PC-9 (cell line): ENCODE results near the gene IFT122. TPM values are rescaled to one million over a fixed set of nuclear protein-coding genes. Genes with fewer than 3 reads are reported as not detected.
"Not testable (repeated sequence)": the region's sequence is repeated elsewhere in the genome, so short reads cannot be mapped to it uniquely, and the experiment has no call there.

Experiments
- BruUV-seq: library from RNA; stranded (reverse); fragments of 400-500 nt; replicated peaks from 2 replicates; lab custom pipeline; 2021; lab: Mats Ljungman, UMichigan
- CTCF ChIA-PET: fragments of 300-600 bp; sonication (Branson Sonifier 250); formaldehyde crosslinking; loops from one replicate; lab custom pipeline; 2022; ENCODE audit warnings: antibody characterized with exemption; lab: Charles Lee
- POLR2A ChIA-PET: fragments of 300-600 bp; sonication (Branson Sonifier 250); formaldehyde crosslinking; loops from one replicate; lab custom pipeline; 2022; ENCODE audit warnings: antibody characterized with exemption; ENCODE audit not compliant: unreplicated experiment; lab: Charles Lee
- DNase-seq, 2 experiments: peaks; one replicate each; pipeline versions ENCODE4 v3.0.0 to v3.0.0-alpha.2; 2015 to 2022; ENCODE audit warnings: mixed read lengths in 1 of 2
- H2AFZ ChIP-seq: fragments of 200-600 bp; sonication (generic); 2 replicates; pipeline ENCODE4 v1.8.1; 2017; ENCODE audit warnings: antibody characterized with exemption
- H3F3A ChIP-seq: fragments of 200-600 bp; sonication (generic); 2 replicates; pipeline ENCODE4 v1.8.1; 2017; ENCODE audit warnings: antibody characterized with exemption, mild to moderate bottlenecking, low read depth; ENCODE audit not compliant: insufficient read depth
- H3K27ac ChIP-seq: fragments of 200-600 bp; sonication (generic); 2 replicates; pipeline ENCODE4 v1.6.1; 2016; ENCODE audit warnings: mixed run types
- H3K27me3 ChIP-seq: fragments of 200-600 bp; sonication (generic); 2 replicates; pipeline ENCODE4 v1.6.1; 2016; ENCODE audit warnings: low read depth, mixed run types; ENCODE audit not compliant: insufficient read depth
- H3K36me3 ChIP-seq: fragments of 200-600 bp; sonication (generic); 2 replicates; pipeline ENCODE4 v1.6.1; 2016; ENCODE audit warnings: low read depth, mixed run types
- H3K4me1 ChIP-seq: fragments of 200-600 bp; sonication (generic); replicated peaks from 2 replicates; pipeline ENCODE4 v1.6.1; 2016; ENCODE audit warnings: mixed run types; ENCODE audit not compliant: insufficient read depth
- H3K4me2 ChIP-seq: fragments of 200-600 bp; sonication (generic); 2 replicates; pipeline ENCODE4 v1.6.1; 2017; ENCODE audit warnings: mixed run types
- H3K4me3 ChIP-seq: fragments of 200-600 bp; sonication (generic); 2 replicates; pipeline ENCODE4 v1.6.1; 2016; ENCODE audit warnings: mixed run types
- H3K79me2 ChIP-seq: fragments of 200-600 bp; sonication (generic); 2 replicates; pipeline ENCODE4 v1.6.1; 2017; ENCODE audit warnings: low read depth, mixed run types
- H3K9me2 ChIP-seq: fragments of 200-600 bp; sonication (generic); 2 replicates; pipeline ENCODE4 v1.8.1; 2017; ENCODE audit warnings: mild to moderate bottlenecking; ENCODE audit not compliant: insufficient read depth
- H3K9me3 ChIP-seq: fragments of 200-600 bp; sonication (generic); 2 replicates; pipeline ENCODE4 v1.8.1; 2016; ENCODE audit warnings: low read depth; ENCODE audit not compliant: insufficient read depth
- H4K20me1 ChIP-seq: fragments of 200-600 bp; sonication (generic); 2 replicates; pipeline ENCODE4 v1.8.1; 2017; ENCODE audit not compliant: insufficient read depth
- EZH2 ChIP-seq: fragments of 200-600 bp; sonication (generic); IDR thresholded peaks from 2 replicates; pipeline ENCODE4 v1.8.0; 2017; ENCODE audit warnings: antibody characterized with exemption, low read depth
- intact Hi-C: fragments of 100-400 bp; cut with micrococcal nuclease; formaldehyde crosslinking; loops from one replicate; pipeline ENCODE4 v1.10.0; 2022; ENCODE audit not compliant: unreplicated experiment
- total RNA-seq: library from RNA; stranded (reverse); gene quantifications from 2 replicates; pipeline ENCODE4 v1.2.3, GENCODE V29; 2021
- TF ChIP-seq, protein P1 (sequence below): fragments of 200-600 bp; sonication (generic); conservative IDR thresholded peaks from 2 replicates; pipeline ENCODE4 v1.6.1; 2017; ENCODE audit warnings: mixed run types, antibody characterized with exemption, mild to moderate bottlenecking, moderate library complexity

The IFT122 gene
- total RNA-seq, 1 experiment from 2014 or later: 55.6 TPM

DNA sequence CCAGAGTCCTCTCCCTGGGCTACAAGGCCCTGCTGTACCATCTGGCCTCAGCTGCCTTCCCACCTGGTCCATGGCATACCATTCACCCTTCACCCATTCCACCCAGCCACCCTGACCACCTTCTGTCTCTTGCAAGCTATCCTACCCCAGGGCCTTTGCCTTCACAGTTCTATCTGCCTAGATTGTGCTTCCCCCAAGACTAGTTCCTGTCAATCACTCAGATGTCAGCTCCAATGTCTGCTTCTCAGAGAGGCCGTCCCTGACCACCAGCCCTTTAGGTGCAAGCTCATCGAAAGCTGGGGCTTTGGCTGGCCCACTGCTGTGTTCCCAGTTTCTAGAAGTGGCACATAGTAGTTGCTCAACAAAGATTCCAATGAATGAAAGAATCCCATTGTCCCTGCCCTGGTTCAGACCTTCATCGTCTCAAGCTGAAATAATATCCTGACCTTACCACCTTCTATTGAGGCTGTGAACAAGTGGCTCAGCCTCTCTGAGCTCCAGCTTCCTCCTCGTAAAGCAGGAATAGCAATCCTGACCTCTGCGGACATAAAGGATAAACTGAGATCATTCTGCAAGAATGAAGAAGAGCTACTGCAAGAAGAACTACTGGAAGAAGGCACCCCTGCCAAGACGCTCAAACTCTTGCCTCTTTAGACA lies 27.4 kb upstream of the IFT122 start:
- BruUV-seq: no TSS peak
- H3K9me2 ChIP-seq: no peaks in the 10 kb centered on the region
- no peak overlapping the region for H2AFZ ChIP-seq
- POLR2A ChIA-PET: interaction anchor here (0.5 kb wide), 2 partner anchors 27 to 324 kb away, joined by 3 to 9 read pairs; partner anchors contain the start of gene MBD4
- peak overlapping the region; percentile 48; the same call in 1 of the 2 replicates for H3K4me2 ChIP-seq
- H3K27ac ChIP-seq: peak overlapping the region; percentile 45
- no peaks in the 10 kb centered on the region for H3K79me2 ChIP-seq
- DNase-seq: peak in 1 of 2 experiments; percentile 25
- no peak for TF ChIP-seq EZH2
- TF ChIP-seq, protein P1, sequence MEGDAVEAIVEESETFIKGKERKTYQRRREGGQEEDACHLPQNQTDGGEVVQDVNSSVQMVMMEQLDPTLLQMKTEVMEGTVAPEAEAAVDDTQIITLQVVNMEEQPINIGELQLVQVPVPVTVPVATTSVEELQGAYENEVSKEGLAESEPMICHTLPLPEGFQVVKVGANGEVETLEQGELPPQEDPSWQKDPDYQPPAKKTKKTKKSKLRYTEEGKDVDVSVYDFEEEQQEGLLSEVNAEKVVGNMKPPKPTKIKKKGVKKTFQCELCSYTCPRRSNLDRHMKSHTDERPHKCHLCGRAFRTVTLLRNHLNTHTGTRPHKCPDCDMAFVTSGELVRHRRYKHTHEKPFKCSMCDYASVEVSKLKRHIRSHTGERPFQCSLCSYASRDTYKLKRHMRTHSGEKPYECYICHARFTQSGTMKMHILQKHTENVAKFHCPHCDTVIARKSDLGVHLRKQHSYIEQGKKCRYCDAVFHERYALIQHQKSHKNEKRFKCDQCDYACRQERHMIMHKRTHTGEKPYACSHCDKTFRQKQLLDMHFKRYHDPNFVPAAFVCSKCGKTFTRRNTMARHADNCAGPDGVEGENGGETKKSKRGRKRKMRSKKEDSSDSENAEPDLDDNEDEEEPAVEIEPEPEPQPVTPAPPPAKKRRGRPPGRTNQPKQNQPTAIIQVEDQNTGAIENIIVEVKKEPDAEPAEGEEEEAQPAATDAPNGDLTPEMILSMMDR: no peak
- no peaks in the 10 kb centered on the region for H4K20me1 ChIP-seq
- no peaks in the 10 kb centered on the region for H3K36me3 ChIP-seq
- intact Hi-C loops: no loop called here
- H3K4me1 ChIP-seq: peaks cover 28% of the 10 kb centered on the region
- peaks cover 26% of the 10 kb centered on the region; the same call in 1 of the 2 replicates for H3F3A ChIP-seq
- H3K9me3 ChIP-seq: no peaks in the 10 kb centered on the region
- CTCF ChIA-PET: interaction anchor here (0.9 kb wide), 1 partner anchor 29 kb away, joined by 3 read pairs; no protein-coding TSS in a partner anchor
- H3K27me3 ChIP-seq: no peaks in the 10 kb centered on the region
- no peak overlapping the region for H3K4me3 ChIP-seq

DNA sequence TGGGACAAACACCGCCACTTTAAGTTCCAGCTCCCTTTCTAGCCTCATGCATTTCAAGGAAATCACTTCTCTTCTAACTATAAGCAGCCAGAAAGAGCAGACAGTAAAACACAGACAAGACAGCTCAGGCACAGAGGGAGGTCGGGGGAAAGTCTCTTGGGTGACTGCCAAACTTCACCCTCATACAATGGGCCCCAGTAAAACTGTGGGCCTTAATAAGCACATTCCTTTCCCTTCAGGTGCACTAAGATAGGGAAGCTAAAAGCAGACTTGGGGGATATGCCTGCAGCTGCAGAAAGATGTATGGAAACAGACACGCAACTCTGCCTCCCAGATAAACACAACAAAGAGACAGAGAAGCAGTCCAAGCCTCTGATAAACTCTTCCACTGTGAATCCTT lies 26.8 kb upstream of the IFT122 start:
- BruUV-seq, H2AFZ ChIP-seq, DNase-seq, H3K9me2 ChIP-seq, H3K79me2 ChIP-seq, H3K27me3 ChIP-seq, H4K20me1 ChIP-seq, H3K4me3 ChIP-seq, H3K36me3 ChIP-seq, H3K9me3 ChIP-seq, intact Hi-C loops: not testable (repeated sequence)
- Histone ChIP-seq H3F3A (peaks cover 26% of the 10 kb centered on the region; the same call in 1 of the 2 replicates), H3K4me2 (peak overlapping the region; percentile 48), H3K4me1 (peaks cover 28% of the 10 kb centered on the region), H3K27ac (peak overlapping the region; percentile 45)
- ChIA-PET POLR2A (interaction anchor here (0.5 to 0.6 kb wide), 3 partner anchors 26 to 323 kb away, joined by 3 to 9 read pairs (median 5); partner anchors contain the start of gene MBD4), CTCF (interaction anchor here (0.6 to 0.9 kb wide), 2 partner anchors 11 to 30 kb away, joined by 3 read pairs; no protein-coding TSS in a partner anchor)

DNA sequence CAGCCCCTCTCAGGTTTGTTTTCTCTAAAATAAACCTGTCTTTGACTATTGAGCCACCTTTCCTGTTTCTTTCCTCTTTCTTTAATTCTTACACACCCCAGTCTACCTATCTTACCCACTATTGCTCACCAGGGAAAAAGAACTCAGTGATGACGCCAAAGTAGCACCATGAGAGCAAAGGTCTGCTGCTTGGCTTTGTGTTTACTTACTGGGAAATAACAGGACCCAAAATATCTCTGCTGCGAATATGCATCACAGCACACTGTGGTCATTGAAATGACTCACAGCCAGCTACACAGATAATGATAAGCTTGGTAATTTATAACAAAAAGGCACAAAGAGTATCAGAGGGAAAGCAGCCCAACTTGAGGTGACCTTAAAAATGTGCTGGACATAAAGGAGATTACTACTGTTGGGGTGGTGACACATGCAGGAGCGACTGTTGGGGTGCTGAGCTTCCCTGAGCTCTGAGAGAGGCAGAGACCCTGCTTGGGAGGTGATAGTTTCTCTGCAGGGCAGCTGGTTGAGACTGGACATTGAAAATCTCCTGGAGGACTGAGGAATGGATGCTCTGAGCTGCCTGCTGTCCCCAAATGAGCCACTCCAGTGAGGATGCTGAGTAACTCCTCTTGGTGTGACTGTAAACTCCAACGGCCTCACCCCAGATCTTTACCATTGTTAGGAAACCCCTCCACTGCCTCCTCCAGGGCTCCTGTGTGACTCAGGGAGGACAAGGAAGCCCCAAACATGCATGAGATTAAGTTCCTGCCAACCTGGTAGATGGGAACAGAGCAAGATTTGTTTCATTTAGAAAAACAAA lies 26.1 kb upstream of the IFT122 start:
- Histone ChIP-seq H3K4me3 (no peak overlapping the region), H3K79me2 (no peaks in the 10 kb centered on the region), H3K9me2 (no peaks in the 10 kb centered on the region), H3K27ac (peak overlapping the region; percentile 45), H3K36me3 (no peaks in the 10 kb centered on the region), H3K4me2 (peak overlapping the region; percentile 48), H4K20me1 (no peaks in the 10 kb centered on the region), H3F3A (peaks cover 26% of the 10 kb centered on the region; the same call in 1 of the 2 replicates), H2AFZ (no peak overlapping the region), H3K9me3 (no peaks in the 10 kb centered on the region), H3K4me1 (peaks cover 28% of the 10 kb centered on the region), H3K27me3 (no peaks in the 10 kb centered on the region)
- ChIA-PET CTCF (interaction anchor here (0.6 kb wide), 1 partner anchor 12 kb away, joined by 3 read pairs; no protein-coding TSS in a partner anchor), POLR2A (interaction anchor here (0.5 to 0.6 kb wide), 4 partner anchors 12 to 212 kb away, joined by 3 to 27 read pairs (median 4); no protein-coding TSS in a partner anchor)
- peak in 1 of 2 experiments; percentile 89 for DNase-seq
- TF ChIP-seq, protein P1: no peak
- TF ChIP-seq EZH2: no peak
- intact Hi-C loops: no loop called here
- no TSS peak for BruUV-seq
